Medulla oblongata (tissue), 1 donor: ENCODE measurements around the gene SMAP2.

ENCODE experiments used
- DNase-seq: peaks from one replicate; pipeline ENCODE4 v3.0.0-alpha.2; 2015; ENCODE audit errors: extremely low spot score

The SMAP2 gene

DNA sequence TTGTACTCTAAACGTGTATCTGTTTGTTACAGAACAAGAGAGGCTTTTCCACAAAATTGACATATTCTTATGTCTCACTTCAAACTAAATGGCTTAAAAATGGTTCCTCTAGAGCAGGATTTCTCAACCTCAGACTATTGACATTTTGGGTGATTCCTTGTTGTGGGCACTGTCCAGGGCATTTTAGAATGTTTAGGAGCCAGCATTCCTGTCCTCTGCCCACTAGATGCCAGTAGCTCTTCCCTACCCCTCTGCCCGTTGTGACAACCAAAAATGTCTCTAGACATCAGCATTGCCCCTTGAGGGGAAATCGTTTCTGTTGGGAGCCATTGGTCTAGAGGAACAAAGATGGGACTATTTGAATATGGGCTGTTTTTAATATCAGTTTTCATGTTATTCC lies 17.3 kb downstream of the SMAP2 start:
- DNase-seq, result no peak

- DNase-seq, result no peak
Measured at GRCh38 chr1:40391688-40392145, 18.2 kb downstream of the SMAP2 start.

- peak; percentile 75 for DNase-seq
Measured at GRCh38 chr1:40392221-40392620, 18.7 kb downstream of the SMAP2 start.

DNA sequence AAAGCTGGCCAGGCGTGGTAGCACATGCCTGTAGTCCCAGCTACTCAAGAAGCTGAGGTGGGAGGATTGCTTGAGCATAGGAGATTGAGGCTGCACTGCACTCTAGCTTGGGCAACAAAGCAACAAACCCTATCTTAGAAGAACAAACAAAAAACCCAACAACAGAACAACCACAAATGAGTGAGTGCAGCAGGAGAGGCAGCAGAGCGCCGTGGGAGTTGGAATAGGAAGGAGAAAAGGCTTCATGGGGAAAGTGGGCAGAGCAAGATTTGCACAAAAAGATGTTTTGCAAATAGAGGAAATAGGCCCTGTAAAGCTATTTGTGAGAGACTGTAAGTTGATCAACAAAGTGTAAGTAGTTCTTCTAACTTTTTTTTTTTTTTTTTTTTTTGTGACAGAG lies 19.6 kb downstream of the SMAP2 start:
- DNase-seq, result peak; percentile 39

GRCh38 chr1:40394491-40395172 lies 21.1 kb downstream of the SMAP2 start:
- no peak for DNase-seq

GRCh38 chr1:40395190-40396175 lies 22.0 kb downstream of the SMAP2 start:
- DNase-seq, result no peak

DNA sequence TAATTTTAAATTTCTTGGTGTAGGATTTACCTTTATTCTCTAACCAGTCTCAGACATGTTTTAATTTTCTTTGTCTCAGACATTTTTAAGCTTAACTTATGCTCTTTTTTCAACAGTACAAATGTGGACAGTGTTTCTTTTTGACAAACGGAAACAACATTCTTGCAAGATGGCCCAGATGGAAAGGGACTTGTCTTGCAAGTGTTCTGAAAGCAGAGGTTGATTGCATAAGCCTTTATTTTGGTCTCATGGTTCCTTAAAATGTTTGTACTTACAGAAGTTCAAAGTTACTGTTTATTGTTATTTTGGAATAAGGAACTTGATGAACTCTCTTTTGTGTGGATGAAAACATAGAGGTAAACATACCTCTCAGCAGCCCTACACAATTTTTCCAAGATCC lies 22.9 kb downstream of the SMAP2 start:
- DNase-seq, result peak; percentile 78

DNA sequence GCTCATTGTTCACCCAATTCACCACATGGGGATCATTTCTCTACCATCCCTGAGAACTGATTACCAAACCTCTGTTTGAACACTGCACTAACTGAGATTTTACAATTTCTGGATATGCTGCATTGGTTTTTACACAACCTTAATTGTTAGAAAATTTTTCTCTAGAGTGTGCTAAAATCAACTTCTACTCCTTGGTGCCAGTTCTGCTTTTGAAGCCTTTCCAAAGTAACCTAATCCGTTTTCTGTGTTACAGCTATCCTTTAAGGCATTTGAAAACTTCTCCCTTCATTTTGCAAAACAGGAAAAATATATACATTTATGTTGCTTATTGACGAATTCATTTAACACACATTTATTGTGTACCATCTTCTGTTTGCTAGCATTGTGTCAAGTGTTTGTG lies 23.7 kb downstream of the SMAP2 start:
- DNase-seq, result no peak

- DNase-seq, result peak; percentile 61
Measured at GRCh38 chr1:40399984-40400704, 26.6 kb downstream of the SMAP2 start.

DNA sequence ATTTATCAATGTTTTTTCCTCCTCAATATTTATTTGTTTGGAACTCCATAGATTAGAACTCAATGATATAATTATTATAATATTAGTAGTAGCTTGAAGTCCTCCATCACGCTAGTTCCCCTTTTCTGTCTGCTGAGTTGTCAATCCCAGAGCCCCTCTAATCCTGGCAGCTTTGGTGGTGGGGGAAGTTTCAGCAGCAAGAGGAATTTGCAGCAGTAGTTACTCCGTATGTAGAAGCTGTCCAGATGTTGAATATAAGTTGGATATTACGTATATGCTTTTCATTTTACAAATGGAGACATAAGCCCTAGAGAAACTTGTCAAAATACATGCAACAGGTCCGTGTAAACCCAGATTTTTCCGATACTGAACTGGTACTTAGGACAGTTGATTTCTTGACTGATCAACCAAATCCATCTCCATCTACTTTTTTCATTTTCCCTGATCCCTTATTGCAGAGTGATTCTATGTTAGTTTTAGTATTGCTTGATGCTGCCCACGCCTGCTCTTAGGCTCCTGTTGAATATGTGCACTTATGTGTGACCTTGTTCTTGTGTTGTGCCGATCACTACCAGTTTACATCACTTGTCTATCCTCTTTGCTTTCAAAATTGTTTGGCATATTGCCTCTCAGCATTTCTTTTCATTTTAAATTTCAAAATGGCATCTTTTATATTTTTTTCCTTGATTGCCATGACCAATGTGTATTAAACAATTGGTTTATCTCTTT lies 28.1 kb downstream of the SMAP2 start:
- DNase-seq, result no peak

DNA sequence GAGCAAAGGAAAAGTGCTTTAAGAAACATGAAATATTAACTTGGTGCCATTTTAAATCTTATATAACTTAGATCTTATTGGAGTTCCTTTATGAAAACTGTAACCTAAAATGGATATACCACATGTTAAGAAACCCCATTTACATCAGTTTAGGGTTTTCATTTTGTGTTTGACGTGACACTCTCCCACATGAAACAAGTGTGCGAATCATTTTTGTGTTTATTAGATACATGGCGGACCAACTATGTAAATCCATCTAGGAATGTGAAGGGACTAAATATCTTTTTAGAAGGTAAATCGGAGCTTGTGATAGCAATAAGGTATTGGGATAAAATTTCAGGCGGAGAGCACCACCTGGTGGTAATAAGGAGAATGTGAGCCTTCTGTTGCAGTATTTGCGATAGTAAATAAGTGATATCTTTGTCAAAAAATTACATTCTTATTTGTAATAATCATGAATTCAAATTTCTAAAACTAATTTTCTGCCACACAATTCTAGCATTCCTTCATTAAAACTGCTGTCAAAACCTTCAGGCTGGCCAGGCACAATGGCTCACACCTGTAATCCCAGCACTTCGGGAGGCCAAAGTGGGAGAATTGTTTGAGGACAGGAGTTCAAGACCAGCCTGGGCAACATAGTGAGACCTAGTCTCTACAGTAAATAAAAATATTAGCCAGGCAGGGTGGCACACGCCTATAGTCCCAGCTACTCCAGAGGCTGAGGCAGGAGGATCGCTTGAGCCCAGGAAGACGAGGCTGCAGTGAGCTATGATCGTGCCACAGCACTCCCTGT lies 31.3 kb downstream of the SMAP2 start:
- peak; percentile 80 for DNase-seq

DNA sequence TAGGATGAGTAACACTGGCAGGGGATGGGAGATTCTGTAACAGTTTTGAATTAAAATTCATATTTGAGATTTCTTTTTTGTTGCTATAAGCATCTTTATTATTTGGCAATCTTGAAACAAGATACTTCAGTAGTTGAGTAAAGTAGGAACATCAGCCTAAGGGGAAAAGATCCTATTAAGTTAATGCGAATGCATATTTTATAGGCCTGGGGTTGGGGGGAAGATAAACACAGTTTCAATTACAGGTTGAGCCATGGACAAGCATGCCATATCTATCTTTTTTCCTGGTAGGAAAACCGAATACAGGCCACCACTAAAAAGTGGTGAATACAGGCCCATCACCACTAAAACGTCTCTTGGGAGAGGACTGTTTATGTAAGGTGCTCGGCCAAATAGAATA lies 32.3 kb downstream of the SMAP2 start:
- DNase-seq, result no peak

- DNase-seq, result no peak
Measured at GRCh38 chr1:40407453-40407852, 33.9 kb downstream of the SMAP2 start.

GRCh38 chr1:40409467-40409866 lies 35.9 kb downstream of the SMAP2 start:
- no peak for DNase-seq

- no peak for DNase-seq
Measured at GRCh38 chr1:40411294-40411693, 37.8 kb downstream of the SMAP2 start.

GRCh38 chr1:40411843-40412242 lies 38.3 kb downstream of the SMAP2 start:
- no peak for DNase-seq

GRCh38 chr1:40413527-40414252 lies 40.2 kb downstream of the SMAP2 start:
- no peak for DNase-seq

DNA sequence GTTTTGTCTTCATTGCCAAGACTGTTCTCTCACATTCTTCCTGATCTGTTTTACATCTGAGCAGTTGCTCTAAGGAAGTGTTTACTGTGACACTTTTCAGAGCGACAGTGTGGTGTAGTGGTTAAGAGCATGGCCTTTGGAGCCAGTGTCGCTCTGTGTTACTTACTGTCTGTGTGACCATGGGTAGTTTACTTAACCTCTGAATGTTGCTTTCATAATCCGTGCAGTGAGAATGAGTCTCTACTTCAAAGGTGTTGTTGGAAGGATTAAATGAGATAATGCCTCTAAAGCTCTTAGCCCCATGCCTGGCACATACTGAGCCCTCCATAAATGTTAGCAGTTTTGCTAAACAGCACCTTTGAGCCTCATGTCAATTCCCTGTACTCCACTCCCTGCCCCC lies 40.8 kb downstream of the SMAP2 start:
- DNase-seq, result no peak

DNA sequence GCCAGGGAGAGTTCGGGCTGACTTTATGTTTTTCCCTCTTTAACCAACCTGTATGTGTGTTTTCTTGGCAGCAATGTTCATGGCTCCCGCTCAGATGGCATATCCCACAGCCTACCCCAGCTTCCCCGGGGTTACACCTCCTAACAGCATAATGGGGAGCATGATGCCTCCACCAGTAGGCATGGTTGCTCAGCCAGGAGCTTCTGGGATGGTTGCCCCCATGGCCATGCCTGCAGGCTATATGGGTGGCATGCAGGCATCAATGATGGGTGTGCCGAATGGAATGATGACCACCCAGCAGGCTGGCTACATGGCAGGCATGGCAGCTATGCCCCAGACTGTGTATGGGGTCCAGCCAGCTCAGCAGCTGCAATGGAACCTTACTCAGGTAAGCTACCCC lies 43.2 kb downstream of the SMAP2 start:
- no peak for DNase-seq
